Large intestine (tissue), 3 donors: ENCODE results near the gene HSF2. TPM values are rescaled to one million over a fixed set of nuclear protein-coding genes. Genes with fewer than 3 reads are reported as not detected.

Experiments
- DNase-seq, 2 donors: peaks; one replicate each; pipeline versions ENCODE4 v3.0.0 to v3.0.0-alpha.2; 2013
- H3K27ac ChIP-seq: one replicate; pipeline ENCODE4 v1.5.1; 2013; ENCODE audit warnings: low read length
- H3K27me3 ChIP-seq: 2 replicates; pipeline ENCODE4 v1.6.1; 2013; ENCODE audit warnings: low read length; ENCODE audit not compliant: control insufficient read depth, insufficient read depth
- H3K36me3 ChIP-seq: 2 replicates; pipeline ENCODE4 v1.6.1; 2013; ENCODE audit warnings: low read length; ENCODE audit not compliant: control insufficient read depth, insufficient read depth
- H3K4me1 ChIP-seq: one replicate; pipeline ENCODE4 v1.6.1; 2013; ENCODE audit warnings: low read length; ENCODE audit not compliant: control insufficient read depth, insufficient read depth
- H3K4me3 ChIP-seq: one replicate; pipeline ENCODE4 v1.5.1; 2013; ENCODE audit warnings: low read length
- H3K9me3 ChIP-seq: one replicate; pipeline ENCODE4 v1.6.1; 2013; ENCODE audit warnings: mild to moderate bottlenecking, low read depth, low read length, moderate library complexity; ENCODE audit not compliant: control insufficient read depth
- WGBS: methylation state at CpG from one replicate; pipeline ENCODE4 v1.1.5; 2013; ENCODE audit warnings: low lambda C conversion rate; ENCODE audit not compliant: insufficient coverage; 5-methylcytosine and 5-hydroxymethylcytosine counted together
- polyA plus RNA-seq: library from polyadenylated mRNA; unstranded; fragments of 120-200 nt; gene quantifications from one replicate; pipeline ENCODE4 v1.2.1, GENCODE V29; 2013

Gene HSF2
- polyA plus RNA-seq, 1 donor: 16.4 TPM

DNA sequence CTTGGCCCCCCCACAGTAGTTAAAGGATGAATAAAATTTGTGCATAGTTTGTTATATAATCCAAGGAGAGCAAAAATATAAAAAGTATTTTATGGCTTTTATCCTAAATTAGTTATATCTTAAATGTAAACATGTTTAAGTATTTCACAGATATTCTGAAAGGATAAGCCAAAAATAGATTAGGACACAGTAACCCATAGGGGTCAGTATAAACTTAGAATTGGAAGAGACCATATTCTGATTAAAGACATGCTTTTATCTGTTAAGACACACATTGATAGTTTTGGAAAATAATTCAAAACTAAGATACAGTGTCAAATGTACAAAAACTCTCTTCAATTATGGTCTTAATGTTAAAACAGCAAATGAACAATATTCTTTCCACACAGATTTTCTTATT is 76.7 kb downstream of the HSF2 start:
- Histone ChIP-seq H3K4me1 (no peaks in the 10 kb centered on the region), H3K9me3 (no peaks in the 10 kb centered on the region), H3K27me3 (no peaks in the 10 kb centered on the region), H3K27ac (no peak overlapping the region), H3K4me3 (no peak overlapping the region), H3K36me3 (no peaks in the 10 kb centered on the region)
- DNase-seq: no peak

DNA sequence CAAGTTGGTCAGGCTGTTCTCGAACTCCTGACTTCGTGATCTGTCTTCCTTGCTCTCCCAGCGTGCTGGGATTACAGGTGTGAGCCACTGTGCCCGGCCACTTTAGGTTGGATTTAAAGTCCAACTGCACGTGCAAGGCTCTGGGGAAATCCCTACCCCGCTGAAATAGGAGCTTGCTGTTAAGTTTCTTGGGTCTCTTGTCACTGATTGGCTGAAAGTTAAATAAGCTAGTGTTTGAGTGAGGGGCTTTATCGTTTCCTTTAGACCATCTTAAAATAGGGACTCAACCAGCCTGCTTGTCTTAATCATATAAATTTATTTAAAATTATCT is 83.3 kb downstream of the HSF2 start:
- H3K4me3 ChIP-seq: no peak overlapping the region
- 100% methylated on average over 1 of the region's 7 CpGs for WGBS
- H3K4me1 ChIP-seq: no peaks in the 10 kb centered on the region

More for the DNA sequence above, 83.3 kb downstream of the HSF2 start:
- Histone ChIP-seq H3K27ac (no peak overlapping the region), H3K27me3 (no peaks in the 10 kb centered on the region), H3K9me3 (no peaks in the 10 kb centered on the region), H3K36me3 (no peaks in the 10 kb centered on the region)
- DNase-seq: no peak

Other genes starting within 250 kb of the HSF2 start
- gene SERINC1, start 72.2 kb downstream of the HSF2 start, polyA plus RNA-seq: 170 TPM
- 30.3 TPM for gene PKIB, start 210.8 kb downstream of the HSF2 start, polyA plus RNA-seq